ENCODE measurements around the gene CDKN1C.

- TF ChIP-seq JUND (IDR thresholded peaks at IDR 0.05) (no peak), EP300 (IDR thresholded peaks at IDR 0.05; ENCODE audit: borderline replicate concordance in 1 of 2, low read depth in 1 of 2, low read length in 1 of 2) (no peak)
- TF ChIP-seq, protein P1, sequence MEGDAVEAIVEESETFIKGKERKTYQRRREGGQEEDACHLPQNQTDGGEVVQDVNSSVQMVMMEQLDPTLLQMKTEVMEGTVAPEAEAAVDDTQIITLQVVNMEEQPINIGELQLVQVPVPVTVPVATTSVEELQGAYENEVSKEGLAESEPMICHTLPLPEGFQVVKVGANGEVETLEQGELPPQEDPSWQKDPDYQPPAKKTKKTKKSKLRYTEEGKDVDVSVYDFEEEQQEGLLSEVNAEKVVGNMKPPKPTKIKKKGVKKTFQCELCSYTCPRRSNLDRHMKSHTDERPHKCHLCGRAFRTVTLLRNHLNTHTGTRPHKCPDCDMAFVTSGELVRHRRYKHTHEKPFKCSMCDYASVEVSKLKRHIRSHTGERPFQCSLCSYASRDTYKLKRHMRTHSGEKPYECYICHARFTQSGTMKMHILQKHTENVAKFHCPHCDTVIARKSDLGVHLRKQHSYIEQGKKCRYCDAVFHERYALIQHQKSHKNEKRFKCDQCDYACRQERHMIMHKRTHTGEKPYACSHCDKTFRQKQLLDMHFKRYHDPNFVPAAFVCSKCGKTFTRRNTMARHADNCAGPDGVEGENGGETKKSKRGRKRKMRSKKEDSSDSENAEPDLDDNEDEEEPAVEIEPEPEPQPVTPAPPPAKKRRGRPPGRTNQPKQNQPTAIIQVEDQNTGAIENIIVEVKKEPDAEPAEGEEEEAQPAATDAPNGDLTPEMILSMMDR (IDR thresholded peaks at IDR 0.05), result no peak
Measured at GRCh38 chr11:2874963-2875362, 10.6 kb downstream of the CDKN1C start.

Data from SK-N-SH (cell line).